ENCODE measurements around the gene SLC38A8.

DNA sequence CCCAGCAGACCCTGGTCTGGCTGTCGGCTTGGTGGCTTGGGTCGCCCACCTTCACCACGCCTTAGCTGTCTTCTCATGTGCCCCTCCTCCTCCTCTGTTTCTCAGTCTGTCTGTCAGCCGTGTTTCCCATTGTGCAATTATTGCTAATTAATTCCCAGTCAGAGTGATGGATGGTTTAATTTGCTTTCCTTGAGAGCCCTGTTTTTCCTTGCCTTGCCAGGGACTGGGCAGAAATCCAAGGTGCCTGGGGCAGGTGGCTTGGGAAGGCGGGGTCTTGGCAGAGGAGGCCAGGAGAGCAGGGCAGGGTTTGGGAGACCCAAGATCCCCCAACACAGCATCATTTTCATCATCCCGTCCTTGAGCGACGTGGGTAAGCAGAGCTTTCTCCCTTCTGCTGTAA lies 53.3 kb downstream of the SLC38A8 start:
- TF ChIP-seq, protein P1, sequence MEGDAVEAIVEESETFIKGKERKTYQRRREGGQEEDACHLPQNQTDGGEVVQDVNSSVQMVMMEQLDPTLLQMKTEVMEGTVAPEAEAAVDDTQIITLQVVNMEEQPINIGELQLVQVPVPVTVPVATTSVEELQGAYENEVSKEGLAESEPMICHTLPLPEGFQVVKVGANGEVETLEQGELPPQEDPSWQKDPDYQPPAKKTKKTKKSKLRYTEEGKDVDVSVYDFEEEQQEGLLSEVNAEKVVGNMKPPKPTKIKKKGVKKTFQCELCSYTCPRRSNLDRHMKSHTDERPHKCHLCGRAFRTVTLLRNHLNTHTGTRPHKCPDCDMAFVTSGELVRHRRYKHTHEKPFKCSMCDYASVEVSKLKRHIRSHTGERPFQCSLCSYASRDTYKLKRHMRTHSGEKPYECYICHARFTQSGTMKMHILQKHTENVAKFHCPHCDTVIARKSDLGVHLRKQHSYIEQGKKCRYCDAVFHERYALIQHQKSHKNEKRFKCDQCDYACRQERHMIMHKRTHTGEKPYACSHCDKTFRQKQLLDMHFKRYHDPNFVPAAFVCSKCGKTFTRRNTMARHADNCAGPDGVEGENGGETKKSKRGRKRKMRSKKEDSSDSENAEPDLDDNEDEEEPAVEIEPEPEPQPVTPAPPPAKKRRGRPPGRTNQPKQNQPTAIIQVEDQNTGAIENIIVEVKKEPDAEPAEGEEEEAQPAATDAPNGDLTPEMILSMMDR (IDR thresholded peaks at IDR 0.05): no peak
- TF ChIP-seq POLR2A (IDR thresholded peaks at IDR 0.05): no peak
